ENCODE data around the gene ARHGAP12.
"Not testable (repeated sequence)": the region's sequence is repeated elsewhere in the genome, so short reads cannot be mapped to it uniquely, and the experiment has no call there.

The ARHGAP12 gene, protein sequence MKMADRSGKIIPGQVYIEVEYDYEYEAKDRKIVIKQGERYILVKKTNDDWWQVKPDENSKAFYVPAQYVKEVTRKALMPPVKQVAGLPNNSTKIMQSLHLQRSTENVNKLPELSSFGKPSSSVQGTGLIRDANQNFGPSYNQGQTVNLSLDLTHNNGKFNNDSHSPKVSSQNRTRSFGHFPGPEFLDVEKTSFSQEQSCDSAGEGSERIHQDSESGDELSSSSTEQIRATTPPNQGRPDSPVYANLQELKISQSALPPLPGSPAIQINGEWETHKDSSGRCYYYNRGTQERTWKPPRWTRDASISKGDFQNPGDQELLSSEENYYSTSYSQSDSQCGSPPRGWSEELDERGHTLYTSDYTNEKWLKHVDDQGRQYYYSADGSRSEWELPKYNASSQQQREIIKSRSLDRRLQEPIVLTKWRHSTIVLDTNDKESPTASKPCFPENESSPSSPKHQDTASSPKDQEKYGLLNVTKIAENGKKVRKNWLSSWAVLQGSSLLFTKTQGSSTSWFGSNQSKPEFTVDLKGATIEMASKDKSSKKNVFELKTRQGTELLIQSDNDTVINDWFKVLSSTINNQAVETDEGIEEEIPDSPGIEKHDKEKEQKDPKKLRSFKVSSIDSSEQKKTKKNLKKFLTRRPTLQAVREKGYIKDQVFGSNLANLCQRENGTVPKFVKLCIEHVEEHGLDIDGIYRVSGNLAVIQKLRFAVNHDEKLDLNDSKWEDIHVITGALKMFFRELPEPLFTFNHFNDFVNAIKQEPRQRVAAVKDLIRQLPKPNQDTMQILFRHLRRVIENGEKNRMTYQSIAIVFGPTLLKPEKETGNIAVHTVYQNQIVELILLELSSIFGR
- 60.1 to 66.3 reads per million in 2 donors for total RNA-seq

DNA sequence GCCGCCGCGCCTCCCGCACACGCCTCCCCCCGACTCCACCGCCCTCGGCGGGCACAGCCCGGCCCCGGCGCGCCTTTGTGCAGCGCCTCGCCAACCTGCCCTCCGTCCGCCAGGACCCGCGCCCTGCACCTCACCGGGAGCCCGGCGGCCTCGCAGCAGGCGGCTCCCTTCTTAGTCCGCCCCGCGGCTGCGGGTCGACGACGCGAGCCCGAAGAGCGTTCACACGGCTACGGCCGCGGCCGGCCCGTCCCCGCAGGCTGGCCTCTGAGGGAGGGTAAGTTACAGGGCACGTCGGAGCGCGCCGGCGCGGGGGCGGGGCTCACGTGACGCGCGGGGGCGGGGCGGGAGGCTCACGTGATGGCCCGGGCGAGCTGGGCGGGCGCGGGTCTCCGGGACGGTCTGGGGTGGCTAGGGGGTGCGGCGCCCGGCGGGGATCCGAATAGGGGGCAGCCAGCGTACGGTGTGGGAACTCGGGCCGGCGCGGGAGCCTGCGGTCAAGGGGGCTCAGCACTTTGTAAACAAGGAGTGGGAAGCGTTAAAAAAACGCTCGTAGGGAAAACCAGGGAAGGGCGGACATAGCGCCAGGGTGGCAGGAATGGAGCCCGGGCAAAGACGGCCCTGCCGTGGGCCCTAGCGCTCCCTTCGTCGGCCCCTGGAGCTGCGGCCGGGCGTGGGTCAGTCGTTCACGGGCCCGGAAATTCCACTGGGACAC, at the start of gene ARHGAP12:
Gene ARHGAP12 (minus strand): TSS at position 283 of the 712 bp plus-strand sequence. CDS start 19,976 bp downstream, outside the sequence.
- peak; percentile 83 for DNase-seq

- DNase-seq = no peak
These were observed 49.5 kb upstream of the ARHGAP12 start for GRCh38 chr10:31978156-31978483.

DNA sequence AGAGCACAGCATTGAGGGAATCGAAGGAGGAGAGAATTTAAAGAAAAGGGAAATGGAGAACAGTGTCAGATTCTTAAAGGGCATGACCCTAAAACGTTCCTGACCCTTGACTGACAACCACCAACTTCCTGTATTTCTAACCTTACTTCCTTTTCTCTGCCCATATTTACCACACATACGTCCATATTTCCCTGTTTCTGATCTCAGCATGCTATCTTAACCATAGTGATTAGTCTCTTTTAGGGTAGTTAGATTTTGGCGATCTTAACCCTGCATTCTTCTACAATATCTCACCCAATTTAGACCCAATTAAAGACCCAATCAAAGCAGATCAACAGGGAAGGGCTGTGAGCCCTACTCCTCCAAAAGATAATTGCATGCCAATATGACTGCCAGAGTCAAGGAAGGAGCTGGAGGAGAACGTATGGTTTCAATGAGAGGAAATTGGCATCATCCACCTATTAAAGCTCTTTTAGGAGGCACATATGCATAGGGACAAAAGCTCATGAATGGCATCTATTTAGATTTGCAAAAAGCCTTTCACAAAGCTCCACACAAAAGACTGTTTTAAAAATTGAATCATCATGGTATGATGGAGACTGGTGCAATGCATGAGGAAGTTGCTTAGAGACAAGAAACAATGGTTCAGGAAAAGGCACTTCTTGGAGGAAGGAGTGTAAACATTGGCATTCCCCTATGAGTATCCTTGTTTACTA, 49.0 kb upstream of the ARHGAP12 start:
- DNase-seq = no peak

DNA sequence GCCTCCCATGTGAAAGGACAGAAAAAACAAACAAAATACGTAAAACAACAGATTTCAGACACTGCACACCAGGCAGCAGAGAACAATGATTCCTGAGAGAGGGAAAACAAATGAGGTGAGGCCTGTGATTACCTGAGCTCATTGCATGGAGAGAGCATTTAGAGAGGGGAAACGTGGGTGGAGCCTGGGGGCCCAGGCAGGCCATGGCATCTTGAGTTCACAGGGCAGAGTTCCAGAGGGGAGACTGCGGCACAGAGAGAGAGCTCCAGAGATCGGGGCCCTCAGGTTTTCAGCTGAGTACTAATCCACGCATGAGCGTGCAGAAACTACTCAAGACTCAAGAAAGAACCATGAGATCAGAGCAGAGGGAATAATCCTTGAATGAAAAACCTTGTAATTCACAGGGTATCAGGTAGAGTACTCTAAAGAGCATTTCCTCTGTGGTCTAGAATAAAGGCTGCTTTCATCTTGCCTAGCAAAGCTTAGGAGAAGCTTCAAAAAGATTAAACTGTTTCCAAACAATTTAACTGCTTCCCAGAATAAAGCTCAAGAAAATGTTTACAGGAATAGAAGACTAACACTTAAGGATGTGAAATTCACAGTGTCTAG, 46.6 kb upstream of the ARHGAP12 start:
- no peak for DNase-seq

DNA sequence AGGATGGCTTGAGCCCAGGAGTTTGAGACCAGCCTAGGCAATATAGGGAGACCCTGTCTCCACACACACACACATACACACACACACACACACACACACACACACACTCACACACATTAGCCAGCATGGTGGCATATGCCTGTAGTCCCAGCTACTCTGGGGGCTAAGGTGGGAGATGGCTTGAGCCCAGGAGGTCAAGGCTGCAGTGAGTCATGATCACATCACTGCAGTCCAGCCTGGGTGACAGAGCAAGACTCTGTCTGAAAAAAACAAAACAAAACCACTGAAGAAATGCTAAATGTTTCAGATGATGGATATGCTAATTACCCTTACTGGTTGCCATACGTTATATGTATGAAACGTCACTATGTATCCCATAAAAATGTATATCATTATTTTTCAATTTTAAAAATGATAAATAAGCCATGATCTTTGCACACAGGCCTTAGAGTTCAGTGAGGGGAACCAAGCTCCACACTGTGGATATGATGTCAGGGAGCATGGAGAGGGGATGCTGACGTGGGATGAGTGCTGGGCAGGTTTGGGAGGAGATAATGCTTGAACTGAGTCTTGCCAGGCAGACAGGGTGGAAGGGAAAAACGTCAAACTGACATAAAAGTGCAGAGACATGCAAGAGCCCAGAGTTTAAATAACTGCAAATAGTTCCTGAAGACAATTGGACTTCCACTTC, 45.9 kb upstream of the ARHGAP12 start:
- DNase-seq = no peak

DNA sequence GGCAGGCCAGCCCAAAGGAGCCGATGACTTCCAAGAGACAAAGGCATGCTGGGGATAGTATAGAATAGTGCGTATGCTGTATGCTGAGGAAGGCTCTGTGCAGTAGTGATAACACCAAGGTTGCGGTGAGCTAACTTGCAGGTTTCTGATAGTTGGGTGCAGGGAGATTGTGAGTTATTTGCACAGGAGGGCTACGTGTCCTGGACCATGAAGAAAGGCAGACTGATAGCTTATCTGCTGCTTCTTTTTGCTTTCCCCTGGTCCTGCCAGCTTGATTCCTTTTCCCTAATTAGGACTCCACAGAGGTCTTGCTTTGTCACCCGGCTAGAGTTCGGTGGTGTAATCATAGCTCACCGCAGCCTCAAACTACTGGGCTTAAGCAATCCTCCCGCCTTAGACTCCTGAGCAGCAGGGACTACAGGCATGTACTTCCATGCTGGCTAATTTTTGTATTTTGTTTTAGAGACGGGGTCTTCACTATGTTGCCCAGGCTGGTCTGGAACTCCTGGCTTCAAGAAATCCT, 43.9 kb upstream of the ARHGAP12 start:
- no peak for DNase-seq

DNA sequence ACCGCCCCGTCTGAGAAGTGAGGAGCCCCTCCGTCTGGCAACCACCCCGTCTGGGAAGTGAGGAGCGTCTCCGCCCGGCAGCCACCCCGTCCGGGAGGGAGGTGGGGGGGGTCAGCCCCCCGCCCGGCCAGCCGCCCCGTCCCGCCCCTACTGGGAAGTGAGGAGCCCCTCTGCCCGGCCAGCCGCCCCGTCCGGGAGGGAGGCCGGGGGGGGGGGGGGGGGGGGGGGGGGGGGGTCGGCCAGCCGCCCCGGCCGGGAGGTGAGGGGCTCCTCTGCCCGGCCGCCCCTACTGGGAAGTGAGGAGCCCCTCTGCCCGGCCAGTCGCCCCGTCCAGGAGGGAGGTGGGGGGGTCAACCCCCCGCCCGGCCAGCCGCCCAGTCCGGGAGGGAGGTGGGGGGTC, 41.2 kb upstream of the ARHGAP12 start:
- DNase-seq = not testable (repeated sequence)

- no peak for DNase-seq
These were observed 35.0 kb upstream of the ARHGAP12 start for GRCh38 chr10:31963589-31963980.

GRCh38 chr10:31962826-31963588, 34.4 kb upstream of the ARHGAP12 start:
- no peak for DNase-seq

DNA sequence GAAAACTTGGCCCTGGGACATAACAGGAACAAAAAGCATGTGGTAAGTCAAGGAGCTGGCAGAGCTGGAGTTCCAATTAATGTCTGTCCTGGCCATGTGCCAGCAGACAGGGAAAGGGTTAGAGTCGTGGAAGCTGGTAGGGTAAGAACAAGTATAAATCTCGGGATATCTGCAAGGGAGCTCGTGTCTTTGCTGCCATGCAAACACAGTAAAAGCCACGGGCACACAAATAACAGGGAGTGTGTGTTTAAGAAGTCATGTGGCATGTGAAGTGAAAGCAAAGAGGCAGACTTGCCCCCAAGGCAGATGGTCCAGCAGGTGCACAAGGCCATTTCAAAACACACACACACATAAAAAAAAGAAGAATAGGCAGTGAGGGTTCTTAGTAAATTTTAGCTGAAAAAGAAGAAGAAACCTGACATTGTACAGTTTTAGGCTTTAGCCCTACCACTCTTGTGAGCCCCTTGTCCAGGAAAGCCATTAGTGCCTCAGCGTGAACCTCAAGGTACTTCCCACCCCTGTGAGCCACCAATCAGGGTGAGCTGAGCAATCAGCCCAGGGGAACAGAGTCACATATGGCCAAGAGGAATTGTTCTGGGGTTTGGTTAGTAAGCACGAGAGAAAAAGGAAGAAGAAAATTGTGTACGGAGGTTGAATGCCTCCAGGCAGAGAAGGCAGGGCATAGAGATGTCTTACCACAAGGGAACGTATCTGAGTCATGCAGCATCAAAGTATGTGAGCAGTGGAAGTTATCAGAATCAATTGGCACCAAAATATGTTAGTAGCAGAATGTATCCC, 32.8 kb upstream of the ARHGAP12 start:
- DNase-seq = no peak

DNA sequence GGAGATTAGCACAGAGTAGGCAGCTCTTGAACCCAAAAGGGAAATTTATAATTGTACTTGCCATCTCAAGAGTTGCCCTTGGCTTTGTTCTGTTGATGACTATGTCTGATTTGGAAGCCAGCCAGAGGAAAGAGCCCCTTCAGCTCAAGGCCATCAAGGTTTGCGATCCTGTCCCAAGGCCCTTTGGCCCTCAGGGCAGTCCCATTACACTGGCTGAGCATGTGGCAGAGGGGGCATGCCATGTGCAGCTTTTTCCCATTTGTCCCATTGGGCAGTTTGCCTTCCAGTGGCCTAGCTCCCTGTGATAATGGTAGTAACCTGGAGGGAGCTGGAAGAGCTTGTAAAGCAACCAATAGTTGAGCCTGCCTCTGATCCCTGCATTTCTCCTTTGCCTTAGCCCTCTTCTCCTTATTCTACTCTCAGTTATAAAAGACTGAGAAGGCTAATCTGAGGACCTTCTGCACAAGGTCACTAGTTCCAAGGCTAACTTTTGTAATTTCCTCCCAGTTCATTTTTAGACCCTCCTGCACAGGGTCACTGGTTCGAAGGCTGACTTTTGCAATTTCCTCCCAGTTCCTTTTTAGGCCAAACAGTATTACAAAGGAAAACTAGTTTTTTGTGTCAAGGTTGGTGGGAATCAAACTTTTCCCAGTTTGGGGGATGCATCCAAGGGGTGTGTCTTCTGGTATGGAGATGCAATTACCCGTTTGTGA, 31.0 kb upstream of the ARHGAP12 start:
- DNase-seq = no peak

DNA sequence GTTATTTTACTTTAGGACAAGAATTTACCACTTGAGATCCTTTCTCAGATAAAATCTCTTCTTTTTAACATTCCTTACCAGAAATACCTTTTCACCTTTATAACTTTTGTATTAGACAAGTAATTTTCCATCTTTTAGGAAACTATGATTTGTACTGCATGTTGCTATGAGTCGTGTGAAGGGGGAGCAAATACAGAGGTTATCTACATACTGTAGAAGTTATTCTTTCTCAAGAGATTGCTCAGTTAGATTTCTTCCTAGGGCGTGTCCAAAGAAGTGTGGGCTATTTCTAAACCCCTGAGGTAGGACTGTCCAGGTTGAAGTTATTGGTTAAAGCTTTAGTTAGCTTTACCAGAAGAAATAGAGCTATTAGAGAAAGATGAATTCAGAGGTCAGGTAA, 30.2 kb upstream of the ARHGAP12 start:
- no peak for DNase-seq

DNA sequence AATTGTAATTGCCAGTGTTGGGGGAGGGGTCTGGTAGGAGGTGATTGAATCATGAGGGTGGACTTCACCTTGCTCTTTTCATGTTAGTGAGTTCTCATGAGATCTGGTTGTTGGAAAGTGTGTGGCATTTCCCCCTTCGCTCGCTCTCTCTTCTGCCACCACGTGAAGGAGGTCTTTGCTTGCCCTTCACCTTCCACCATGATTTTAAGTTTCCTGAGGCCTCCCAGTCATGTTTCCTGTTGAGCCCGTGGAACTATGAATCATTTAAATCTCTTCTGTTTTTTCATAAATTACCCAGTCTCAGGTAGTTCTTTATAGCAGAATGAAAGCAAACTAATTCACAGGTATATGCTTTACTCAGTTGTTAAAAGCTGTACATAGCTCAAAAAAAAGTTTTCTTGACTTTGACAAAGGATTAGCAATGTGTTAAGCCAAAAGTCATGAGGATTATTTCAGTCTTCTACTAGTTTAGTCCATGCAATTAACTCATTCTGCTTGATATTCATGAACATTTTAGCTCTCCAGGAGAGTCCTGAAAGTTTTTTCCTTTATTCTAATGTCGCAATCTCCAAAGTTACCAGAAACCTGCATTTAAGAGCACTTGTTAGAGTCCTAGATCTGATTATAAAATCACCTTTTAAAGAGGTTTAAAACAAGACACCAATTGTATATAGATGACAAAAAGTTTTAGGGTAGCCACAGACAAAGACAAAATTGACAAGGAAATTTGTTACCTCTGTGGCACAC, 27.7 kb upstream of the ARHGAP12 start:
- no peak for DNase-seq

DNA sequence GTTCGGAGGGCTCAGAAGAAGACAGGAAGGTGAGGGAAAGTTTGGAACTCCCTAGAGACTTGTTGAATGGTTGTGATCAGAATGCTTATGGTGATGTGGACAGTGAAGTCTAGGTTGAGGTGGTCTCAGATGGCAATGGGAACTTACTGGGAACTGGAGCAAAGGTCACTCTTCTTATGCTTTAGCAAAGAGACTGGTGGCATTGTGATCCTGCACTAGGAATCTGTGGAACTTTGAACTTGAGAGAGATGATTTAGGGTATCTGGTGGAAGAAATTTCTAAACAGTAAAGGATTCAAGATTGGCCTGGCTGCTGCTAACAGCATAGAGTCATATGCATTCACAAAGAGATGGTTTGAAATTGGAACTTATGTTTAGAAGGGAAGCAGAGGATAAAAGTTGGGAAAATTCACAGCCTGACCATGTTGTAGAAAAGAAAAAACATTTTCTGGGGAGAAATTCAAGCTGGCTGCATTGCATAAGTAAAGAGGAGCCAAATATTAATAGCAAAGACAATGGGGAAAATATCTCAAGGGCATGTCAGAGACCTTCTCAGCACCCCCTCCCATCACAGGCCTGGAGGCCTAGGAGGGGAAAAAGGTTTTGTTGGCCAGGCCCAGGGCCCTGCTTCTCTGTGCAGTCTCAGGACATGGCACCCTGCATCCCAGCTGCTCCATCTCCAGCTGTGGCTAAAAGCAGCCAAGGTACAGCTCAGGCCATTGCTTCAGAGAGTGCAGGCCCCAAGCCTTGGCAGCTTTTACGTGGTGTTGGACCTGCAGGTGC, 26.0 kb upstream of the ARHGAP12 start:
- no peak for DNase-seq

DNA sequence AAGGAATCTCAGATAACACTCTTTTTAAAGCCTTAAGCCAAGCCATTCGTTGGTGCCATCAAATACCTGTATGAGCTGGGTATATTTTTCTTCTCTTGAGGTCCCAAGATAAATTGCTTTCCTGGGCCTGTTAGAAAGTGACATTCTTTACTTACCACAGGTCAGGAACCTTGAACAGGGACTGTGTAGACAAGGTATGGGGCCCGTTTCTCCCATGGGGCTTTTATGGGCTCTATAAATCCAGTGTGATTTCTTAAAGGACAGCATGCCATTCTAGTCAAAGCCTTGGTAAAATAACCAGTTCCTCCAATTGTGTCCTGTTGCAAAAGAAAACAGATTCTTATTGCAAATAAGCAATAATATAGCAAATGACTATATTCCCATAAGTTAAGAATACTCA, 24.8 kb upstream of the ARHGAP12 start:
- DNase-seq = no peak

DNA sequence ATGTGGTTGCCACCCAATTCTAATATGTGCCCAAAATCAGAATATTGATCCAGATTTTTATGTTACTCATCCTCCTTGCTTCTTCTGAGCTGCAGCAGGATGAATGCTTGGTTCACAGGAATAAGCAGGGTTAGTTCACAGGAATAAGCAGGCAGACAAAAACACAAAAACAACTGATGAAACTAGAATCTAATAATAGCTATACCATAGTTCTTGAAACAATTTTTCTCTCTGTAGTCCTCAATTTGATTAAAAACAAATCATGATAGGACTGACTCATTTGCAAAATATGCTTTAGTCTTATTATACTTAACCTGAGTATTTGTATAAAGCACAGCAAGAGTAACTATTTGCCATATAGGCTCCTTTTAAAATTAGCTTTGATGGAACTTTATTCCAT, 24.4 kb upstream of the ARHGAP12 start:
- DNase-seq = no peak

DNA sequence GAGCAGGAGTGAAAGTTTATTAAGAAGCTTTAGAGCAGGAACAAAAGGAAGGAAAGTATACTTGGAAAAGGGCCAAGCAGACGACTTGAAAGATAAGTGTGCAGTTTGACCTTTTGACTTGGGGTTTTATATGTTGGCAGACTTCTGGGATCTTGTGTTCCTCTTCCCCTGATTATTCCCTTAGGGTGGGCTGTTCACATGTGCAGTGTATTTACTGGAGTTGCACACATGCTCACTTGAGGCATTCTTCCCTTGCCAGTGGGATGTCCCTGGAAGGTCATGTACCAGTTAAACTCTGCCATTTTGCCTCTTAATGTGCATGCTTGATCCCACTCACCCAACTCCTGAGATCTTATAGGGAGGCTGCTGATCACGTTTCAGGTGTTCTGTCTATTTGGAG, 23.4 kb upstream of the ARHGAP12 start:
- no peak for DNase-seq

All from T-helper 9 cell (primary cell).